Upper lobe of left lung (tissue), 6 donors: ENCODE results near the gene ADORA3. TPM values are rescaled to one million over a fixed set of nuclear protein-coding genes. Genes with fewer than 3 reads are reported as not detected.
A peak's percentile ranks its signal among the peaks of the same experiment; 100 is the strongest.

Source experiments
- ATAC-seq, 2 donors: fragments of 200-7000 bp; cut with Tn5 transposase; one replicate each; pipeline ENCODE4 v1.9.1; 2022; ENCODE audit warnings: mild to moderate bottlenecking in 2 of 2, moderate library complexity in 2 of 2; ENCODE audit not compliant: low FRiP score in 2 of 2
- DNase-seq, 2 donors: peaks; one replicate each; pipeline ENCODE4 v3.0.0-alpha.2; 2019 to 2020
- H3K27ac ChIP-seq, 4 donors: fragments of 200-600 bp; sonication (generic); one replicate each; pipeline ENCODE4 v1.5.1; 2016 to 2019
- H3K27me3 ChIP-seq, 4 donors: fragments of 200-600 bp; sonication (generic); one replicate each; pipeline ENCODE4 v1.5.1; 2017 to 2019
- H3K36me3 ChIP-seq, 4 donors: fragments of 200-600 bp; sonication (generic); one replicate each; pipeline ENCODE4 v1.5.1; 2016 to 2019
- H3K4me1 ChIP-seq, 4 donors: fragments of 200-600 bp; sonication (generic); one replicate each; pipeline ENCODE4 v1.5.1; 2018 to 2019
- H3K4me3 ChIP-seq, 4 donors: fragments of 200-600 bp; sonication (generic); one replicate each; pipeline ENCODE4 v1.5.1; 2017 to 2019; ENCODE audit warnings: mild to moderate bottlenecking in 2 of 4, moderate library complexity in 1 of 4
- H3K9me3 ChIP-seq, 4 donors: fragments of 200-600 bp; sonication (generic); one replicate each; pipeline ENCODE4 v1.5.1; 2018 to 2019
- CTCF ChIP-seq, 6 experiments: fragments of 450-650 bp in 4 of 6; fragments of 200-600 bp in 2 of 6; sonication (generic) in 2 of 6; IDR thresholded peaks; one replicate each; pipeline ENCODE4 v1.5.1; 2016 to 2019; ENCODE audit warnings: antibody characterized with exemption in 6 of 6
- EP300 ChIP-seq, 4 donors: sonication (generic); formaldehyde crosslinking; IDR thresholded peaks; one replicate each; pipeline ENCODE4 v1.5.1; 2017; ENCODE audit warnings: antibody characterized with exemption in 4 of 4, control low read depth in 2 of 4
- POLR2A ChIP-seq, 4 donors: fragments of 450-650 bp; IDR thresholded peaks; one replicate each; pipeline ENCODE4 v1.5.1; 2016 to 2017; ENCODE audit warnings: antibody characterized with exemption in 4 of 4, mild to moderate bottlenecking in 2 of 4
- POLR2AphosphoS5 ChIP-seq, 2 donors: sonication (generic); formaldehyde crosslinking; IDR thresholded peaks; one replicate each; pipeline ENCODE4 v1.5.1; 2017; ENCODE audit warnings: antibody characterized with exemption in 2 of 2
- WGBS, 2 donors: methylation state at CpG; one replicate each; pipeline ENCODE4 v1.1.5; 2017 to 2018; 5-methylcytosine and 5-hydroxymethylcytosine counted together
- total RNA-seq, 6 donors: library from RNA; depleted of rRNA in 4 of 6; stranded (reverse); fragments of >200 nt in 4 of 6; gene quantifications; one replicate each; pipeline versions ENCODE4 v1.1.0 to v1.2.1, GENCODE V29; 2016 to 2021
- donor health status: DM: no; HTN: no; CAD: no; lungs with moderate emphysema.
- donor health status: DM: no; HTN: yes; CAD: no; lungs with severe emphysema.

The ADORA3 gene
- total RNA-seq, 6 donors from 2014 or later, result 2.1 to 10.0 (median 7.3) TPM

GRCh38 chr1:111475701-111476100, 27.7 kb downstream of the ADORA3 start:
- WGBS, 2 donors, result 87 to 89% methylated on average over 5 of the region's 5 CpGs

GRCh38 chr1:111474521-111474920, 28.9 kb downstream of the ADORA3 start:
- 69 to 70% methylated on average over 4 of the region's 4 CpGs for WGBS, 2 donors

More at GRCh38 chr1:111475701-111476100, 27.7 kb downstream of the ADORA3 start:
- ATAC-seq (no peak), DNase-seq (no peak)
- H3K9me3 ChIP-seq, result no peaks in the 10 kb centered on the region
- H3K27me3 ChIP-seq, result no peaks in the 10 kb centered on the region
- H3K4me3 ChIP-seq, result peak overlapping the region in 1 of 4 donors; percentile 39
- TF ChIP-seq POLR2AphosphoS5 (IDR thresholded peaks at IDR 0.05) (no peak), EP300 (IDR thresholded peaks at IDR 0.05) (no peak), CTCF (IDR thresholded peaks at IDR 0.05) (no peak), POLR2A (IDR thresholded peaks at IDR 0.05) (no peak)
- H3K27ac ChIP-seq, result peak overlapping the region; percentile 54 to 69 (median 66)
- H3K36me3 ChIP-seq, result peaks cover 0 to 15% (median 1%) of the 10 kb centered on the region in 4 donors
- peaks cover 0 to 16% (median 10%) of the 10 kb centered on the region in 4 donors for H3K4me1 ChIP-seq

GRCh38 chr1:111474106-111474505, 29.3 kb downstream of the ADORA3 start:
- H3K4me3 ChIP-seq, result peak overlapping the region in 3 of 4 donors; percentile 16 to 39 (median 20)
- H3K4me1 ChIP-seq, result peaks cover 0 to 16% (median 10%) of the 10 kb centered on the region in 4 donors
- DNase-seq (no peak), ATAC-seq (no peak)
- no peak for TF ChIP-seq POLR2AphosphoS5 (IDR thresholded peaks at IDR 0.05)
- no peak for TF ChIP-seq EP300 (IDR thresholded peaks at IDR 0.05)
- no peak for TF ChIP-seq POLR2A (IDR thresholded peaks at IDR 0.05)
- TF ChIP-seq CTCF (IDR thresholded peaks at IDR 0.05), result no peak
- peak overlapping the region; percentile 74 to 83 (median 80) for H3K27ac ChIP-seq
- H3K27me3 ChIP-seq, result no peaks in the 10 kb centered on the region
- peaks cover 0 to 29% (median 5%) of the 10 kb centered on the region in 4 donors for H3K36me3 ChIP-seq
- H3K9me3 ChIP-seq, result no peaks in the 10 kb centered on the region
- 35 to 44% methylated on average over 5 of the region's 5 CpGs for WGBS, 2 donors

More at GRCh38 chr1:111474521-111474920, 28.9 kb downstream of the ADORA3 start:
- H3K4me3 ChIP-seq, result peak overlapping the region in 3 of 4 donors; percentile 16 to 39 (median 20)
- DNase-seq (no peak), ATAC-seq (no peak)
- H3K27ac ChIP-seq, result peak overlapping the region; percentile 74 to 83 (median 80)
- no peak for TF ChIP-seq POLR2A (IDR thresholded peaks at IDR 0.05)
- no peaks in the 10 kb centered on the region for H3K27me3 ChIP-seq
- peaks cover 0 to 16% (median 10%) of the 10 kb centered on the region in 4 donors for H3K4me1 ChIP-seq
- peaks cover 0 to 25% (median 5%) of the 10 kb centered on the region in 4 donors for H3K36me3 ChIP-seq
- no peaks in the 10 kb centered on the region for H3K9me3 ChIP-seq

GRCh38 chr1:111471538-111471937, 31.9 kb downstream of the ADORA3 start:
- Histone ChIP-seq H3K27ac (peak overlapping the region; percentile 69 to 83 (median 80)), H3K9me3 (no peaks in the 10 kb centered on the region), H3K4me1 (peaks cover 0 to 16% (median 10%) of the 10 kb centered on the region in 4 donors), H3K27me3 (no peaks in the 10 kb centered on the region), H3K4me3 (no peak overlapping the region), H3K36me3 (peaks cover 6 to 41% (median 9%) of the 10 kb centered on the region in 4 donors)
- peak in 1 of 2 donors; percentile 15 for ATAC-seq
- no peak for TF ChIP-seq POLR2AphosphoS5 (IDR thresholded peaks at IDR 0.05)
- no peak for TF ChIP-seq EP300 (IDR thresholded peaks at IDR 0.05)
- TF ChIP-seq CTCF (IDR thresholded peaks at IDR 0.05), result no peak
- WGBS, 2 donors, result 91% methylated on average over 3 of the region's 3 CpGs
- DNase-seq, result no peak

- H3K4me1 ChIP-seq, result peaks cover 0 to 16% (median 10%) of the 10 kb centered on the region in 4 donors
- TF ChIP-seq POLR2A (IDR thresholded peaks at IDR 0.05) (peak in 1 of 4 donors; percentile 41), CTCF (IDR thresholded peaks at IDR 0.05) (no peak), POLR2AphosphoS5 (IDR thresholded peaks at IDR 0.05) (peak in 1 of 2 donors; percentile 35), EP300 (IDR thresholded peaks at IDR 0.05) (no peak)
- no peaks in the 10 kb centered on the region for H3K9me3 ChIP-seq
- H3K4me3 ChIP-seq, result no peak overlapping the region
- no peaks in the 10 kb centered on the region for H3K27me3 ChIP-seq
- peak overlapping the region; percentile 69 to 83 (median 80) for H3K27ac ChIP-seq
- ATAC-seq, result peak; percentile 86 to 89
- whole genome bisulfite sequencing, 2 donors, result 42 to 43% methylated on average over 3 of the region's 3 CpGs
- DNase-seq, result peak in 1 of 2 donors; percentile 82
- H3K36me3 ChIP-seq, result peaks cover 6 to 41% (median 9%) of the 10 kb centered on the region in 4 donors
Observed at GRCh38 chr1:111471012-111471411, 32.4 kb downstream of the ADORA3 start.
